Measurements from ENCODE around the gene LTV1.
"Not testable (repeated sequence)": the region's sequence is repeated elsewhere in the genome, so short reads cannot be mapped to it uniquely, and the experiment has no call there.

GRCh38 chr6:143855057-143855456, 11.9 kb downstream of the LTV1 start:
- TF ChIP-seq POLR2A, CTCF (IDR thresholded peaks at IDR 0.05): not testable (repeated sequence)

Data from right lobe of liver (tissue), 4 donors.